Mesenchymal stem cell (in vitro differentiated cells and primary cell): ENCODE results near the gene CHMP1A.
"Not testable (repeated sequence)": the region's sequence is repeated elsewhere in the genome, so short reads cannot be mapped to it uniquely, and the experiment has no call there.

Experiments
- DNase-seq: peaks from one replicate; pipeline ENCODE4 v3.0.0-alpha.2; 2013
- H2AFZ ChIP-seq: one replicate; pipeline ENCODE4 v1.6.1; 2013; ENCODE audit warnings: low read depth, mild to moderate bottlenecking, control low read depth, inconsistent platforms, low read length, moderate library complexity
- H2AK5ac ChIP-seq: 2 replicates; pipeline ENCODE4 v1.6.1; 2013; ENCODE audit warnings: low read length, moderate library complexity, mild to moderate bottlenecking, inconsistent platforms; ENCODE audit not compliant: severe bottlenecking
- H2BK120ac ChIP-seq: one replicate; pipeline ENCODE4 v1.6.1; 2013; ENCODE audit warnings: low read depth, mild to moderate bottlenecking, inconsistent platforms, low read length, moderate library complexity
- H2BK12ac ChIP-seq, 2 experiments: one replicate each; pipeline ENCODE4 v1.6.1; 2013; ENCODE audit warnings: inconsistent platforms in 2 of 2, low read length in 2 of 2, mild to moderate bottlenecking in 2 of 2, moderate library complexity in 2 of 2, control low read depth in 1 of 2
- H2BK15ac ChIP-seq: one replicate; pipeline ENCODE4 v1.6.1; 2013; ENCODE audit warnings: mild to moderate bottlenecking, low read depth, inconsistent platforms; ENCODE audit not compliant: poor library complexity, severe bottlenecking
- H2BK5ac ChIP-seq: 2 replicates; pipeline ENCODE4 v1.6.1; 2013; ENCODE audit warnings: low read depth, mild to moderate bottlenecking, low read length, control low read depth, inconsistent platforms; ENCODE audit not compliant: poor library complexity, severe bottlenecking
- H3K14ac ChIP-seq, 2 experiments: one replicate each; pipeline ENCODE4 v1.6.1; 2013; ENCODE audit warnings: inconsistent platforms in 2 of 2, low read length in 2 of 2, control low read depth in 1 of 2, mild to moderate bottlenecking in 1 of 2, moderate library complexity in 1 of 2
- H3K18ac ChIP-seq, 2 experiments: one replicate each; pipeline ENCODE4 v1.6.1; 2013; ENCODE audit warnings: inconsistent platforms in 2 of 2, low read length in 2 of 2, control low read depth in 1 of 2, low read depth in 1 of 2, mild to moderate bottlenecking in 1 of 2
- H3K23ac ChIP-seq, 2 experiments: one replicate each; pipeline ENCODE4 v1.6.1; 2013; ENCODE audit warnings: inconsistent platforms in 2 of 2, low read length in 2 of 2, mild to moderate bottlenecking in 2 of 2, moderate library complexity in 2 of 2, control low read depth in 1 of 2
- H3K27ac ChIP-seq: 2 replicates; pipeline ENCODE4 v1.5.1; 2013; ENCODE audit warnings: mild to moderate bottlenecking, moderate library complexity, low read length, control low read depth, inconsistent platforms; ENCODE audit not compliant: poor library complexity, severe bottlenecking
- H3K27me3 ChIP-seq, 2 experiments: 2 replicates each; pipeline versions ENCODE4 v1.6.1 to v1.7.0; 2013; ENCODE audit warnings: low read length in 2 of 2, mild to moderate bottlenecking in 2 of 2, moderate library complexity in 2 of 2, control low read depth in 1 of 2, inconsistent platforms in 1 of 2; ENCODE audit not compliant: control insufficient read depth in 1 of 2, insufficient read depth in 1 of 2
- H3K36me3 ChIP-seq, 2 experiments: 2 replicates each; pipeline versions ENCODE4 v1.6.1 to v1.7.0; 2013; ENCODE audit warnings: low read length in 2 of 2, control low read depth in 1 of 2, inconsistent platforms in 1 of 2, low read depth in 1 of 2, mild to moderate bottlenecking in 1 of 2; ENCODE audit not compliant: insufficient read depth in 2 of 2, control insufficient read depth in 1 of 2
- H3K4ac ChIP-seq, 2 experiments: one replicate each; pipeline ENCODE4 v1.6.1; 2013; ENCODE audit warnings: inconsistent platforms in 2 of 2, low read length in 2 of 2, mild to moderate bottlenecking in 2 of 2, moderate library complexity in 2 of 2, control low read depth in 1 of 2, low read depth in 1 of 2
- H3K4me1 ChIP-seq: 2 replicates; pipeline ENCODE4 v1.6.1; 2013; ENCODE audit warnings: low read depth, low read length, control low read depth; ENCODE audit not compliant: control insufficient read depth, insufficient read depth
- H3K4me2 ChIP-seq: 2 replicates; pipeline ENCODE4 v1.6.1; 2013; ENCODE audit warnings: low read length, mild to moderate bottlenecking, inconsistent platforms; ENCODE audit not compliant: poor library complexity, severe bottlenecking
- H3K4me3 ChIP-seq, 2 experiments: 2 replicates each; pipeline versions ENCODE4 v1.5.1 to v1.7.0; 2013; ENCODE audit warnings: low read length in 2 of 2, mild to moderate bottlenecking in 2 of 2, control low read depth in 1 of 2, low read depth in 1 of 2; ENCODE audit not compliant: insufficient read depth in 1 of 2
- H3K79me1 ChIP-seq: replicated peaks from 2 replicates; pipeline ENCODE4 v1.6.1; 2013; ENCODE audit warnings: mild to moderate bottlenecking, control low read depth, low read length, inconsistent platforms; ENCODE audit not compliant: poor library complexity, severe bottlenecking
- H3K9ac ChIP-seq: 2 replicates; pipeline ENCODE4 v1.7.0; 2013; ENCODE audit warnings: mild to moderate bottlenecking, low read length, moderate library complexity
- H3K9me3 ChIP-seq: 2 replicates; pipeline ENCODE4 v1.7.0; 2013; ENCODE audit warnings: mild to moderate bottlenecking, low read length; ENCODE audit not compliant: control insufficient read depth
- H4K8ac ChIP-seq: one replicate; pipeline ENCODE4 v1.6.1; 2013; ENCODE audit warnings: inconsistent platforms, mild to moderate bottlenecking, low read length, moderate library complexity
- H4K91ac ChIP-seq: one replicate; pipeline ENCODE4 v1.6.1; 2013; ENCODE audit warnings: mild to moderate bottlenecking, low read length, inconsistent platforms
- WGBS: methylation state at CpG from one replicate; pipeline ENCODE4 v1.1.7; 2013; ENCODE audit warnings: mixed read lengths; 5-methylcytosine and 5-hydroxymethylcytosine counted together

CHMP1A gene

DNA sequence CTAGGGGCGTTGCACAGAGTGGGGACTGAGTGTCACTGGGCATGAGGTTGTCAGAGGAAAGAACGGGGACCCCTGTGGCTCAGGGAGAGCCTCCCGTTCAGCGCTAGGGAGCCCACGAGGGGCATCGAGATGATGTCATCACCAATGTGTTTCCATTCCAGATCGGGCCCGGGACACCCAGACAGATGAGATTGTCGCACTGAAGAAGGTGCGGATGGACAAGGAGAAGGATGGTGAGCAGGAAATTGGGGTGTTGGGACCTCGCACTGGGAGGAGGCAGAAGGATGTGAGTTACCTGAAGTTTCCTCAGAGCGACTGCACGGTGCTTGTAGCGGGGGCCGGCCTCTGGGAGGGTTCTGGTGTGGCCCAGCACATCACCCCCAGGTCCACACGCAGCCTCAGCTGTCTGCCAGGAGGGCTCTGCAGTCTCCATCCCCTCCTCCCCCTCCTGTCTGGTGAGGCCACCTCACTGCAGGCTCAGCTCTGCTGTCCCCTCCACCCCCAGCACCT, 32.9 kb upstream of the CHMP1A start:
- DNase-seq, result no peak
- Histone ChIP-seq H3K4ac (no peak overlapping the region), H3K4me2 (no peak overlapping the region), H3K23ac (no peak overlapping the region), H3K18ac (no peak overlapping the region), H4K91ac (no peak overlapping the region), H2BK120ac (no peak overlapping the region), H3K14ac (no peak overlapping the region), H2BK12ac (no peak overlapping the region), H3K36me3 (peaks cover 56 to 67% of the 10 kb centered on the region in 2 experiments), H2AFZ (no peak overlapping the region), H2BK5ac (no peak overlapping the region), H3K4me3 (no peak overlapping the region), H3K9ac (no peak overlapping the region), H2AK5ac (no peak overlapping the region), H3K4me1 (peaks cover 23% of the 10 kb centered on the region), H3K9me3 (no peaks in the 10 kb centered on the region), H4K8ac (no peak overlapping the region), H3K79me1 (peaks cover 34% of the 10 kb centered on the region), H2BK15ac (no peak overlapping the region), H3K27ac (no peak overlapping the region), H3K27me3 (no peaks in the 10 kb centered on the region)
- WGBS, result 96% methylated on average over 16 of the region's 16 CpGs

DNA sequence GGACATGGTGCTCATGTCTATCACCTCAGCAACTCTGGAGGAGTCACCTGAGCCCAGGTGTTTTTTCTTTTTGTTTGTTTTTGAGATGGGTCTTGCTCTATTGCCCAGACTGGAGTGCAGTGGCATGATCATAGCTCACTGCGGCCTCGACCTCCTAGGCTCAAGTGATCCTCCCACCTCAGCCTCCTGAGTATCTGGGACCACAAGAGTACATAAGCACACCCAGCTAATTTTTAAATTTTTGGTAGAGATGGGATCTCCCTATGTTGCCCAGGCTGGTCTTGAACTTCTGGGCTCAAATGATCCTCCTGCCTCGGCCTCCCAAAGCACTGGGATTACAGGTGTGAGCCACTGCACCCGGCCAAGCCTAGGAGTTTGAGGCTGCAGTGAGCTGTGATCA, 32.1 kb upstream of the CHMP1A start:
- not testable (repeated sequence) for H2AFZ ChIP-seq, H3K9ac ChIP-seq, H4K91ac ChIP-seq, H2BK120ac ChIP-seq, H3K4ac ChIP-seq, H3K27me3 ChIP-seq, H3K27ac ChIP-seq, DNase-seq, H3K4me2 ChIP-seq, H2BK12ac ChIP-seq, H4K8ac ChIP-seq, H2BK5ac ChIP-seq, H3K23ac ChIP-seq, H3K9me3 ChIP-seq, H3K14ac ChIP-seq, H3K4me3 ChIP-seq, H3K18ac ChIP-seq, H2AK5ac ChIP-seq, H2BK15ac ChIP-seq
- Histone ChIP-seq H3K79me1 (peaks cover 34% of the 10 kb centered on the region), H3K36me3 (peaks cover 49 to 65% of the 10 kb centered on the region in 2 experiments), H3K4me1 (peaks cover 23% of the 10 kb centered on the region)
- 97% methylated on average over 2 of the region's 4 CpGs for WGBS

DNA sequence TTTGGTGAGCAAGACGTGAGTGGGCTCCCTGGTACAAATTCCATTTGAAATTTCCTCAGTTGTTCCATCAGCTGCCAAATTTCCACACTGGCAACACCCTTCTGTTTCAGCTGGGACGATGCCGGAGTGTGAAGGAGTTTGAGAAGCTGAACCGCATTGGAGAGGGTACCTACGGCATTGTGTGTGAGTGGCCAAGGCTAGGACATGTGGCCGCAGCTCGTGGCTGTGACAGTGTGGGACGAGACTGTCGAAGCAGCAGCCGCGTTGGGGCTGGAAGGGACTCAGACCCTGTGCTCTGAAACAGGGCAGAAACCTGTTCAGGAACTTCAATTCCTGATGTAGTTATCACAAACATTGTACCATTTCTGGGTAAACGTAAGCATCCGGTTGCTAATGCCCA, 31.6 kb upstream of the CHMP1A start:
- Histone ChIP-seq H2BK5ac (no peak overlapping the region), H2BK15ac (no peak overlapping the region), H4K91ac (no peak overlapping the region), H3K27me3 (no peaks in the 10 kb centered on the region), H2BK120ac (no peak overlapping the region), H4K8ac (no peak overlapping the region), H3K4me3 (no peak overlapping the region), H2AFZ (no peak overlapping the region), H3K14ac (no peak overlapping the region), H3K36me3 (peaks cover 46 to 62% of the 10 kb centered on the region in 2 experiments), H3K27ac (no peak overlapping the region), H3K9ac (no peak overlapping the region), H3K9me3 (no peaks in the 10 kb centered on the region), H3K4me1 (peaks cover 23% of the 10 kb centered on the region), H2BK12ac (no peak overlapping the region), H3K79me1 (peaks cover 34% of the 10 kb centered on the region), H2AK5ac (no peak overlapping the region), H3K18ac (no peak overlapping the region), H3K23ac (no peak overlapping the region), H3K4me2 (no peak overlapping the region), H3K4ac (no peak overlapping the region)
- DNase-seq, result no peak
- 97% methylated on average over 13 of the region's 13 CpGs for WGBS

DNA sequence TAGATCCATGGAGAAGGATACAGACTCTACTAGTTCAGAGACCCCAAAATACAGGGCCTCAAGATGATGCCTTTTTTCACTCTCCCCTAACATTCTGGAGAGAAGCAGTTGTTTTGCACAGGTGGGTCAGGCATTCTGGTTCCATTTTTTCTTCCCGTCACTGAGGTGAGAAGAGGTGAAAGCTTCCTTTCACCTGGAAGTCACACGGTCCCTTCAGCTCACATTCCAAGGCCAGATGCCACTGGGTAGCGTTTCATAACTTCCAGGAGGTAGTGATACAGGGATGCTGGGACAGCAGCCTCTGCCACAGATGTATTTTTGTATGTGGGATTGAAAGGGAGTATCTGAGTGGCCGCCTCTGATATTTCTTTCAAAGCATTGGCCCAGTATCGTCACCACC, 30.9 kb upstream of the CHMP1A start:
- H3K9me3 ChIP-seq, result no peaks in the 10 kb centered on the region
- H3K4me3 ChIP-seq, result no peak overlapping the region
- H2AFZ ChIP-seq, result no peak overlapping the region
- no peak overlapping the region for H3K14ac ChIP-seq
- peaks cover 39 to 55% of the 10 kb centered on the region in 2 experiments for H3K36me3 ChIP-seq
- H3K4ac ChIP-seq, result no peak overlapping the region
- H3K79me1 ChIP-seq, result peaks cover 31% of the 10 kb centered on the region
- H3K23ac ChIP-seq, result no peak overlapping the region
- no peak overlapping the region for H3K4me2 ChIP-seq
- H4K8ac ChIP-seq, result no peak overlapping the region
- no peak overlapping the region for H2BK120ac ChIP-seq
- H3K9ac ChIP-seq, result no peak overlapping the region
- no peak overlapping the region for H3K27ac ChIP-seq
- WGBS, result 96% methylated on average over 5 of the region's 5 CpGs
- no peaks in the 10 kb centered on the region for H3K27me3 ChIP-seq
- no peak overlapping the region for H2BK15ac ChIP-seq
- no peak for DNase-seq
- H3K4me1 ChIP-seq, result peaks cover 23% of the 10 kb centered on the region
- no peak overlapping the region for H2BK5ac ChIP-seq
- no peak overlapping the region for H3K18ac ChIP-seq
- H2AK5ac ChIP-seq, result peak overlapping the region; percentile 40
- no peak overlapping the region for H2BK12ac ChIP-seq
- no peak overlapping the region for H4K91ac ChIP-seq
